Esophagus muscularis mucosa (tissue), 4 donors: ENCODE data around the gene SLC3A2. TPM values are rescaled to one million over a fixed set of nuclear protein-coding genes. Genes with fewer than 3 reads are reported as not detected.

Experiments used
- DNase-seq: peaks from one replicate; pipeline ENCODE4 v3.0.0-alpha.2; 2017; ENCODE audit errors: extremely low spot score
- H3K27ac ChIP-seq, 4 donors: fragments of 200-600 bp; sonication (generic); replicated peaks in 1 of 4; 1 replicate in 3 of 4; 2 replicates in 1 of 4; pipeline ENCODE4 v1.5.1; 2016 to 2019; ENCODE audit warnings: mild to moderate bottlenecking in 1 of 4
- H3K27me3 ChIP-seq, 4 donors: fragments of 200-600 bp; sonication (generic); one replicate each; pipeline versions ENCODE4 v1.5.1 to v1.6.0; 2016 to 2019
- H3K36me3 ChIP-seq, 4 donors: fragments of 200-600 bp; sonication (generic); one replicate each; pipeline ENCODE4 v1.5.1; 2016 to 2019
- H3K4me1 ChIP-seq, 4 donors: fragments of 200-600 bp; sonication (generic); one replicate each; pipeline ENCODE4 v1.5.1; 2016 to 2019
- H3K4me3 ChIP-seq, 4 donors: fragments of 200-600 bp; sonication (generic); 1 replicate in 2 of 4; 2 replicates in 2 of 4; pipeline ENCODE4 v1.5.1; 2016 to 2019; ENCODE audit warnings: mild to moderate bottlenecking in 4 of 4, moderate library complexity in 1 of 4
- H3K9me3 ChIP-seq, 4 donors: fragments of 200-600 bp; sonication (generic); 1 replicate in 3 of 4; 2 replicates in 1 of 4; pipeline ENCODE4 v1.5.1; 2016 to 2019
- EP300 ChIP-seq: sonication (generic); formaldehyde crosslinking; IDR thresholded peaks from one replicate; pipeline ENCODE4 v1.6.1; 2017; ENCODE audit warnings: antibody characterized with exemption
- POLR2A ChIP-seq: fragments of 450-650 bp; IDR thresholded peaks from one replicate; pipeline ENCODE4 v1.6.1; 2017; ENCODE audit warnings: antibody characterized with exemption, moderate library complexity, mild to moderate bottlenecking, low read depth
- POLR2AphosphoS5 ChIP-seq, 2 donors: sonication (generic); formaldehyde crosslinking; IDR thresholded peaks; one replicate each; pipeline ENCODE4 v1.6.1; 2017; ENCODE audit warnings: antibody characterized with exemption in 2 of 2
- WGBS: methylation state at CpG from one replicate; pipeline ENCODE4 v1.1.5; 2018; 5-methylcytosine and 5-hydroxymethylcytosine counted together
- intact Hi-C: fragments of 100-400 bp; cut with DNase I; formaldehyde crosslinking; loops from one replicate; pipeline ENCODE4 v1.15.1; 2023
- total RNA-seq, 4 donors: library from RNA; depleted of rRNA; stranded (reverse); fragments of >200 nt; gene quantifications; one replicate each; pipeline versions ENCODE4 v1.1.0 to v1.2.1, GENCODE V29; 2016
- TF ChIP-seq, protein P1 (sequence below), 3 experiments: fragments of 200-600 bp in 2 of 3; fragments of 450-650 bp in 1 of 3; sonication (generic) in 2 of 3; IDR thresholded peaks; one replicate each; pipeline ENCODE4 v1.5.1; 2017 to 2019; ENCODE audit warnings: antibody characterized with exemption in 3 of 3, mild to moderate bottlenecking in 2 of 3, moderate library complexity in 1 of 3

Gene SLC3A2
- total RNA-seq, 4 donors from 2014 or later, result 53.2 to 123 (median 86.4) TPM

DNA sequence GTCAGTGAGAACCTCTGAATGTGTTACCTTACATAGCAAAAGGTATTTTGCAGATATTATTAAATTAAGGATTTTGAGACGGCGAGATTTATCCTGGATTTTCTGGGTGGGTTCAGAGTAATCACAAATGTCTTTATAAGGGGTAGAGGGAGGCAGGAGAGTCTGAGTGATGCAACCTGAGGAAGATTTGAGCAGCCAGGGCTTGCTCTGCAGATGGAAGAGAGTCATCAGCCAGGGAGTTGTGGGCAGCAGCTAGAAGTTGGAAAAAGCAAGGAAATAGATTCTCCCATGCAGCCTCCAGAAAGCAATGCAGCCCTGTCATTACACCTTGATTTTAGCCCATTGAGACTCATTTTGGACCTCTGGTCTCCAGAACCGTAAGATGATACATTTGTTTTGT, 37.2 kb upstream of the SLC3A2 start:
- intact Hi-C loops, result no loop called here
- 92% methylated on average over 3 of the region's 3 CpGs for WGBS

DNA sequence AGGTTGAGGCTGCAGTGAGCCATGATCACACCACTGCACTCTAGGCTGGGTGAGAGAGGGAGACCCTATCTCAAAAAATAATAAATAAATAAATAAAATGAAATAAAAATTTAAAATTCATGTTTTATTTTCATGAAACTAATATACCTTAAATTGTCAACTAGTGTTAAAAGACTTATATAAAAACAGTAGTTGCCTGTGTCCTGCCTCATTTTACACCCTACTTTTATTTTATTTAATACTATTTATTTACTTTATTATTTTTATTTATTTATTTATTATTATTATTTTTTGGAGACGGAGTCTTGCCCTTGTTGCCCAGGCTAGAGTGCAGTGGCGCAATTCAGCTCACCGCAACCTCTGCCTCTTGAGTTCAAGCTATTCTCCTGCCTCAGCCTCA, 36.5 kb upstream of the SLC3A2 start:
- TF ChIP-seq POLR2A (no peak), POLR2AphosphoS5 (IDR thresholded peaks at IDR 0.05) (no peak), EP300 (no peak)
- TF ChIP-seq, protein P1, sequence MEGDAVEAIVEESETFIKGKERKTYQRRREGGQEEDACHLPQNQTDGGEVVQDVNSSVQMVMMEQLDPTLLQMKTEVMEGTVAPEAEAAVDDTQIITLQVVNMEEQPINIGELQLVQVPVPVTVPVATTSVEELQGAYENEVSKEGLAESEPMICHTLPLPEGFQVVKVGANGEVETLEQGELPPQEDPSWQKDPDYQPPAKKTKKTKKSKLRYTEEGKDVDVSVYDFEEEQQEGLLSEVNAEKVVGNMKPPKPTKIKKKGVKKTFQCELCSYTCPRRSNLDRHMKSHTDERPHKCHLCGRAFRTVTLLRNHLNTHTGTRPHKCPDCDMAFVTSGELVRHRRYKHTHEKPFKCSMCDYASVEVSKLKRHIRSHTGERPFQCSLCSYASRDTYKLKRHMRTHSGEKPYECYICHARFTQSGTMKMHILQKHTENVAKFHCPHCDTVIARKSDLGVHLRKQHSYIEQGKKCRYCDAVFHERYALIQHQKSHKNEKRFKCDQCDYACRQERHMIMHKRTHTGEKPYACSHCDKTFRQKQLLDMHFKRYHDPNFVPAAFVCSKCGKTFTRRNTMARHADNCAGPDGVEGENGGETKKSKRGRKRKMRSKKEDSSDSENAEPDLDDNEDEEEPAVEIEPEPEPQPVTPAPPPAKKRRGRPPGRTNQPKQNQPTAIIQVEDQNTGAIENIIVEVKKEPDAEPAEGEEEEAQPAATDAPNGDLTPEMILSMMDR (IDR thresholded peaks at IDR 0.05), result no peak
- WGBS, result 90% methylated on average over 3 of the region's 3 CpGs
- H3K4me3 ChIP-seq, result no peak overlapping the region
- DNase-seq, result no peak
- H3K36me3 ChIP-seq, result no peaks in the 10 kb centered on the region
- intact Hi-C loops, result no loop called here
- H3K9me3 ChIP-seq, result no peaks in the 10 kb centered on the region
- peaks cover 15 to 23% (median 20%) of the 10 kb centered on the region in 4 donors for H3K4me1 ChIP-seq
- H3K27ac ChIP-seq, result no peak overlapping the region
- no peaks in the 10 kb centered on the region for H3K27me3 ChIP-seq

More for the DNA sequence above, 37.2 kb upstream of the SLC3A2 start:
- no peaks in the 10 kb centered on the region for H3K27me3 ChIP-seq
- peaks cover 21 to 30% (median 27%) of the 10 kb centered on the region in 4 donors for H3K4me1 ChIP-seq
- TF ChIP-seq, protein P1 (IDR thresholded peaks at IDR 0.05), result no peak
- TF ChIP-seq POLR2A, result no peak
- no peak for TF ChIP-seq EP300
- no peak for TF ChIP-seq POLR2AphosphoS5 (IDR thresholded peaks at IDR 0.05)
- no peak overlapping the region for H3K27ac ChIP-seq
- no peak overlapping the region for H3K4me3 ChIP-seq
- no peaks in the 10 kb centered on the region for H3K36me3 ChIP-seq
- H3K9me3 ChIP-seq, result no peaks in the 10 kb centered on the region
- no peak for DNase-seq

DNA sequence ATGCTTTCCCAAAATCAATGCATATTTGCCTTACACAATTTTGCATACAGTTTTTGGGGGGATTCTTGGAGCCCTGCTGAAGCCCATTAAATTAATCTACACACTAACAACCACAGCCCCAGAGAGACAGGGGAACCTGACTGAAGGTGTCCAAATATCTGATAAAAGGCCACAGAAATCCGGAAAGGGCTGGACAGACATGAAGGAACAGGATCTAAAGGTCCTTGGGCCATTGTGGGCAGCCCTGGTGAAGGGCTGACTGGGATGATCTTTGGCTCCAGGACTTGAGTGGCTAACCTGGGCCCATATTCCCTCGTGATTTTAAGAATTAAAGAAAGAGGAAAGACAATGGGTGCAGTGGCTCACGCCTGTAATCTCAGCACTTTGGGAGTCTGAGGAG, 34.5 kb upstream of the SLC3A2 start:
- peaks cover 0 to under 1% (median under 1%) of the 10 kb centered on the region in 4 donors for H3K36me3 ChIP-seq
- no peaks in the 10 kb centered on the region for H3K27me3 ChIP-seq
- H3K4me1 ChIP-seq, result peaks cover 9 to 13% (median 11%) of the 10 kb centered on the region in 4 donors
- TF ChIP-seq EP300, result no peak
- no peak for TF ChIP-seq POLR2A
- TF ChIP-seq POLR2AphosphoS5 (IDR thresholded peaks at IDR 0.05), result no peak
- TF ChIP-seq, protein P1 (IDR thresholded peaks at IDR 0.05), result no peak
- intact Hi-C loops, result no loop called here
- H3K4me3 ChIP-seq, result no peak overlapping the region
- H3K27ac ChIP-seq, result no peak overlapping the region
- no peaks in the 10 kb centered on the region for H3K9me3 ChIP-seq
- WGBS, result 92% methylated on average over 3 of the region's 3 CpGs
- DNase-seq, result no peak

DNA sequence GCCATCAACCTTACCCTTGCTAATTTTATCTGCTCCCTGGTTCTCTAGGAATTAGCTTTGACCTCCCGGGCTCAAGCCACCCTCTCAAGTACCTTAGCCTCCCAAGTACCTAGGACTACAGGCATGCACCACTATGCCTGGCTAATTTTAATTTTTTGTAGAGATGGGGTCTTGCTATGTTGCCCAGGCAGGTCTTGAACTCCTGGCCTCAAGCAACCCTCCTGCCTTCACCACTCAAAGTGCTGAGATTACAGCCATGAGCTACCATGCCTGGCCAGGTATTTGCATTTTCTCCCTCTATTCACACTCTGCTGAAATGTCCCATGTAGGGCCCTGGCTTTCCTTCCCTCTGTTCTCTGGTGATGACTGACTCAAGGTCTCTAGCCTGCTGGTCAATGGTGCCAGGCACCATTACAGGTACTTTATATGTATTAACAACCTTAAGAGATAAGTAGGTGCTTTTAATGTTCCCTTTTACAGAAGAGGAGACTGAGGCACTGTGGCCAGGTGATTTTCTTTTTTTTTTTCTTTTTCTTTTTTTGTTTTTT, 32.9 kb upstream of the SLC3A2 start:
- intact Hi-C loops, result no loop called here
- Histone ChIP-seq H3K27me3 (no peaks in the 10 kb centered on the region), H3K27ac (no peak overlapping the region), H3K4me3 (no peak overlapping the region), H3K9me3 (no peaks in the 10 kb centered on the region), H3K4me1 (peaks cover under 1 to 12% (median 7%) of the 10 kb centered on the region in 4 donors), H3K36me3 (peaks cover 15 to 17% (median 15%) of the 10 kb centered on the region in 4 donors)
- 96% methylated on average over 1 of the region's 1 CpG for WGBS
- TF ChIP-seq POLR2A, result no peak
- TF ChIP-seq, protein P1 (IDR thresholded peaks at IDR 0.05), result no peak
- TF ChIP-seq EP300, result no peak
- no peak for TF ChIP-seq POLR2AphosphoS5 (IDR thresholded peaks at IDR 0.05)
- no peak for DNase-seq
